CD4-positive, CD25-positive, alpha-beta regulatory T cell (primary cell): ENCODE results near the gene SNX6. TPM values are rescaled to one million over a fixed set of nuclear protein-coding genes. Genes with fewer than 3 reads are reported as not detected.

Source experiments
- ATAC-seq, 2 donors: fragments of 150-1000 bp; cut with Tn5 transposase; one replicate each; pipeline ENCODE4 v1.10.0; 2021; ENCODE audit warnings: low read depth in 2 of 2, moderate number of reproducible peaks in 2 of 2, moderate library complexity in 1 of 2
- DNase-seq, 3 donors: peaks; one replicate each; pipeline versions ENCODE4 v3.0.0 to v3.0.0-alpha.2; 2012 to 2022; ENCODE audit warnings: mixed read lengths in 1 of 3
- H3K27ac ChIP-seq: one replicate; pipeline ENCODE4 v1.7.0; 2013; ENCODE audit warnings: mild to moderate bottlenecking, low read length; ENCODE audit not compliant: insufficient read depth, poor library complexity, severe bottlenecking
- H3K27me3 ChIP-seq: one replicate; pipeline ENCODE4 v1.7.0; 2013; ENCODE audit warnings: low read length; ENCODE audit not compliant: control insufficient read depth, insufficient read depth
- H3K36me3 ChIP-seq: one replicate; pipeline ENCODE4 v1.7.0; 2013; ENCODE audit warnings: mild to moderate bottlenecking, low read length, moderate library complexity; ENCODE audit not compliant: control insufficient read depth, insufficient read depth
- H3K4me1 ChIP-seq: 2 replicates; pipeline ENCODE4 v1.7.0; 2013; ENCODE audit warnings: mild to moderate bottlenecking, low read length; ENCODE audit not compliant: insufficient read depth, control insufficient read depth, poor library complexity, severe bottlenecking
- H3K4me3 ChIP-seq: one replicate; pipeline ENCODE4 v1.7.0; 2013; ENCODE audit warnings: low read depth, mild to moderate bottlenecking, low read length, moderate library complexity
- H3K9me3 ChIP-seq, 2 experiments: 1 replicate in 1 of 2; 2 replicates in 1 of 2; pipeline ENCODE4 v1.7.0; 2013; ENCODE audit warnings: low read length in 2 of 2, mild to moderate bottlenecking in 1 of 2, moderate library complexity in 1 of 2; ENCODE audit not compliant: control insufficient read depth in 2 of 2
- H3K27ac Mint-ChIP-seq, 3 donors: one replicate each; pipeline ENCODE4 v1.8.0; 2020 to 2022; ENCODE audit warnings: mild to moderate bottlenecking in 3 of 3, mixed read lengths in 3 of 3, moderate library complexity in 2 of 3
- H3K27me3 Mint-ChIP-seq: one replicate; pipeline ENCODE4 v1.8.0; 2022; ENCODE audit warnings: mild to moderate bottlenecking, mixed read lengths
- H3K36me3 Mint-ChIP-seq: one replicate; pipeline ENCODE4 v1.8.0; 2020; ENCODE audit warnings: mixed read lengths
- H3K4me1 Mint-ChIP-seq, 4 donors: one replicate each; pipeline ENCODE4 v1.8.0; 2020 to 2022; ENCODE audit warnings: mixed read lengths in 4 of 4, mild to moderate bottlenecking in 1 of 4
- H3K4me3 Mint-ChIP-seq, 4 donors: one replicate each; pipeline ENCODE4 v1.8.0; 2020 to 2022; ENCODE audit warnings: mild to moderate bottlenecking in 4 of 4, mixed read lengths in 4 of 4, moderate library complexity in 3 of 4
- H3K9me3 Mint-ChIP-seq, 7 donors: one replicate each; pipeline ENCODE4 v1.8.0; 2020 to 2022; ENCODE audit warnings: mixed read lengths in 7 of 7, mild to moderate bottlenecking in 3 of 7, moderate library complexity in 2 of 7
- polyA plus RNA-seq, 4 donors: library from polyadenylated mRNA; unstranded; fragments of 300-500 nt; fragmentation: Illumina TruSeq; gene quantifications; one replicate each; pipeline ENCODE4 v1.2.3, GENCODE V29; 2021
- total RNA-seq: library from RNA; stranded (reverse); gene quantifications from one replicate; pipeline ENCODE4 v1.2.3, GENCODE V29; 2022

Gene SNX6
- total RNA-seq (88.7 TPM), polyA plus RNA-seq (100 to 1,000 TPM; 132 to 171 (median 143) TPM)

DNA sequence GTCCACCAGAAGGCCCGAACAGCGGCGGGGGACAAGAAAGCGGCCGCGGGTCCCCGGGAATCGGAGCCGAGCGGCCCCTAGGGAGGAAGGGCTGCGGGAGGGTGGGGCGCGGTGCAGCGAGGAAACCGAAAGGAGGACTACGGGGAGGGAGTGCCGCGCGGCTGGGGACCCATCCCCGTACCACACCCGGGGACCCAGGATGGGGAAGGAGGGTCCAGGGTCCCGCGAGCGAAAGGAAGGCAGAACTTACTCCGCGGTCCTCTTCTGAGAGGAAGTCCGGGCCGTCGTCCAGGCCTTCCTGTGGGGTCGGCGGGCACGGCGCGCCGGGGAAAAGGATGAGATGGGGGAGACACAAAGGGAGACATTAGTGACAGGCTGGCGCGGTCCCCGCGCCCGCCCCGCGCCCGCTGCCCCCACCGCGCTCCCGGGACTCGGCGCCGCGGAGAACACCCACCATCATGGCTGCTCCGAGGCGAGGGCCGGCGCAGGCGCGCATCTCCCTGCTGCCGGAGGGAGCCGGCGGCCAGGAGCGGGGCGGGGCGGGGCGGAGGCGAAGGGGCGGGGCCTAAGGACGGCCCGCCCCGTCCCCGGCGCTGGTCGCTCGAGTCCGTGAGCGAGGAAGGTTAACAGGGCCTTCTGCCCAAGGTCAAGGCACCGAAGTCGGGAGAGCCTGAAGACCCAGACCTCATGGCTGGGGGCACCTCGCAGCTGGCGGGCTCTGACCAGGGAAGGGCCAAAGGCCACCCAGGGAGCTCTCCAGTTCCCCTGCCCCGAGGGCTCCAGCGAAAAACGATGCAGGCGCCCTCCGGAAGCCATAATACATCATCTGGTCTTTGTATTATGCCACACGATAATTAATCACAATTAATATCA lies at the start of gene SNX6:
Gene SNX6, minus strand, starts transcription at position 492 of the 873 bp plus-strand sequence. Its CDS starts 32 bp downstream, at position 460.
- peak; percentile 82 to 85 (median 83) for DNase-seq
- peak within 1 kb of the TSS; percentile 89 for H3K4me3 ChIP-seq
- H3K27me3 Mint-ChIP-seq = peaks cover 6% of the 10 kb centered on the region
- peaks cover 7% of the 10 kb centered on the region for H3K36me3 ChIP-seq
- H3K36me3 Mint-ChIP-seq = no peaks in the 10 kb centered on the region
- H3K27me3 ChIP-seq = peaks cover 3% of the 10 kb centered on the region
- H3K4me1 Mint-ChIP-seq = peaks cover 12 to 45% (median 25%) of the 10 kb centered on the region in 4 donors
- H3K9me3 Mint-ChIP-seq = no peaks in the 10 kb centered on the region
- H3K27ac ChIP-seq = peak within 1 kb of the TSS; percentile 93
- peak; percentile 96 to 97 for ATAC-seq
- peak within 1 kb of the TSS; percentile 87 to 99 (median 96) for H3K4me3 Mint-ChIP-seq
- peaks cover 29% of the 10 kb centered on the region for H3K4me1 ChIP-seq
- H3K9me3 ChIP-seq = no peaks in the 10 kb centered on the region
- H3K27ac Mint-ChIP-seq = peak within 1 kb of the TSS; percentile 94 to 97 (median 94)

DNA sequence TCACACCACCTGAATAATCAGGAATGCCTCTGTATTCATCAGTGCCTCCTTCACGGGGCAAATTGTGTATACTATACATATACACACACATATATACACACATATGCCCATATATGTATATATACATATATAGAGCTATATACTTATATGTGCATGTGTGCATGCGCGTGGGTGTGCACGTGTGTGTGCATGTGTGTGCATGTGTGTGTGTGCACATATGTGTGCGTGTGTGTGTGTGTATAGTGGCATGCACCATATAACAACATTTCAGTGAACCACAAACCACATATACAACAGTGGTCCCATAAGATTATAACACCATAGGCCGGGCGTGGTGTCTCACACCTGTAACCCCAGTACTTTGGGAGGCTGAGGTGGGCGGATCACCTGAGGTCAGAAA lies 48.8 kb upstream of the SNX6 start:
- Mint-ChIP-seq H3K4me1 (peaks cover 0 to 5% (median 2%) of the 10 kb centered on the region in 4 donors), H3K27ac (no peak overlapping the region), H3K4me3 (no peak overlapping the region), H3K9me3 (no peaks in the 10 kb centered on the region), H3K36me3 (no peaks in the 10 kb centered on the region), H3K27me3 (peaks cover 9% of the 10 kb centered on the region)
- DNase-seq = no peak
- H3K36me3 ChIP-seq = no peaks in the 10 kb centered on the region
- no peaks in the 10 kb centered on the region for H3K27me3 ChIP-seq
- no peak overlapping the region for H3K27ac ChIP-seq
- H3K4me3 ChIP-seq = no peak overlapping the region
- H3K4me1 ChIP-seq = no peaks in the 10 kb centered on the region
- H3K9me3 ChIP-seq = no peaks in the 10 kb centered on the region
- ATAC-seq = no peak

DNA sequence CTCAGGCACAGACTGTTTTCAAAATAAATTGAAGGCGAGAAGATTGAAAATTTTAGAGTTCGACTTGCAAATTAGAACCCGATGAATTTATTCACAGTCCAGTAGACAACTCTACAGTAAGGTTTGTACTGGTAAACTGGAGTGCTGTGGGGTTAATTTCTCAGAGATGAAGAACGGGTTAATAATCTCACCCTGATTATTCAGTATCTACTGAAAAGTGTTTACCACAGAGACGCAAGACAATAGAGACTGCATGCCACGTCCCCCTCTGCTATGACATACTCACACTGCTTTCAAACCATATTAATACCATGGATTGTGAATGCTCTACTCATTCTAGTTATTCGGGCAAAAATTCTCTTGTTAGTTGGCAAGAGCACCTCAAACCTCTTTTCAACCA lies 48.4 kb upstream of the SNX6 start:
- Histone ChIP-seq H3K27ac (no peak overlapping the region), H3K9me3 (no peaks in the 10 kb centered on the region), H3K36me3 (no peaks in the 10 kb centered on the region), H3K27me3 (no peaks in the 10 kb centered on the region), H3K4me3 (no peak overlapping the region), H3K4me1 (no peaks in the 10 kb centered on the region)
- DNase-seq = no peak
- peaks cover 0 to 5% (median 2%) of the 10 kb centered on the region in 4 donors for H3K4me1 Mint-ChIP-seq
- H3K27me3 Mint-ChIP-seq = peaks cover 6% of the 10 kb centered on the region
- H3K36me3 Mint-ChIP-seq = no peaks in the 10 kb centered on the region
- H3K9me3 Mint-ChIP-seq = no peaks in the 10 kb centered on the region
- no peak overlapping the region for H3K4me3 Mint-ChIP-seq
- H3K27ac Mint-ChIP-seq = no peak overlapping the region
- ATAC-seq = no peak

DNA sequence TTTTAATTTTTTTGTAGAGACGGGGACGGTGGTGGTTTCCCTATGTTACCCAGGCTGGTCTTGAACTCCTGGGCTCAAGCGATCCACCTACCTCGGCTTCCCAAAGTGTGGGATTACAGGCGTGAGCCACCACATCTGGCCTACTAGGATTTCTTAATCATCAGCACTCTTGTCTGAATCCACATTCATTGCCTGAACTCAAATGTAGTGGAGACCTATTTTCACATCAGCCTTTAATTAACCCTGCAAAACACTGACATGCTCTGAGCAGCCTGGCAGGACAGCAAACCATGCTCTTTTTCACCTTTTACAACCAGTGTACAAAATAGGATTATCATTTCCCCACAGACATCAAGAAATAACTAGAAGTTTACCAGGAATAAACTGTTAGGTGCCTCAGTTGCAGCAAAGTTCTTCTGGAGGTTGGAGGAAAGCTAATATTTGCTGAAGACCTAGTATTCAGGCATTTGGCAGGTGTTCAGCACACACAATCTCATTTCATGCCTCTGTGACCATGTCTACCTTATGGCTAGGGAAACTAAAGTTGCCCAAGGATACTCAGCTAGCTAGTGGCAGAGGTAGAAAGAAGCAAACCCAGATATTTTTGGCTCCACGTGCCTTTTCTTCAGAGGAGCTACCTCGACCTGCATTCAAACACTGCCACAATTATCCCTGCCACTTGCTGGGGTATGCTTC lies 46.7 kb upstream of the SNX6 start:
- H3K36me3 Mint-ChIP-seq = no peaks in the 10 kb centered on the region
- no peaks in the 10 kb centered on the region for H3K9me3 Mint-ChIP-seq
- H3K27ac ChIP-seq = no peak overlapping the region
- peaks cover 0 to 5% (median 3%) of the 10 kb centered on the region in 4 donors for H3K4me1 Mint-ChIP-seq
- peaks cover 5% of the 10 kb centered on the region for H3K27me3 Mint-ChIP-seq
- H3K36me3 ChIP-seq = no peaks in the 10 kb centered on the region
- H3K27me3 ChIP-seq = no peaks in the 10 kb centered on the region
- no peak overlapping the region for H3K4me3 Mint-ChIP-seq
- peaks cover 4% of the 10 kb centered on the region for H3K4me1 ChIP-seq
- ATAC-seq (no peak), DNase-seq (no peak)
- H3K9me3 ChIP-seq = no peaks in the 10 kb centered on the region
- H3K27ac Mint-ChIP-seq = no peak overlapping the region
- H3K4me3 ChIP-seq = no peak overlapping the region

DNA sequence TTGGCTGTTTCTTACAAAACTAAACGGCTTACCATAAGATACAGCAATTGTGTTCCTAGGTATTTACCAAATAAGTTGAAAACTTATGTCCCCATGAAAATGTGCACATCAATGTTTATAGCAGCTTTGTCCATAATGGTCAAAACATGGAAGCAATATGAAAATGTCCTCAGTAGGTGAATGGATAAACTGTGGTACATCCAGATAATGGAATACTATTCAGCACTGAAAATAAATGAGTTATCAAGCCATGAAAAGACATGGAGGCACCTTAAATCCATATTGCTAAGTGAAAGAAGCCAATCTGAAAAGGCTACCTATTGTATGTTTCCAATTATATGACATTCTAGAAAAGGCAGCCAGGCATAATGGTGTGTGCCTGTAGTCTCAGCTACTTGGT lies 43.8 kb upstream of the SNX6 start:
- Mint-ChIP-seq H3K27ac (no peak overlapping the region), H3K9me3 (no peaks in the 10 kb centered on the region), H3K36me3 (no peaks in the 10 kb centered on the region), H3K27me3 (no peaks in the 10 kb centered on the region), H3K4me3 (no peak overlapping the region), H3K4me1 (peaks cover 0 to 4% (median 2%) of the 10 kb centered on the region in 4 donors)
- ATAC-seq = no peak
- Histone ChIP-seq H3K36me3 (no peaks in the 10 kb centered on the region), H3K27me3 (no peaks in the 10 kb centered on the region), H3K4me1 (peaks cover 4% of the 10 kb centered on the region), H3K4me3 (no peak overlapping the region), H3K27ac (no peak overlapping the region), H3K9me3 (no peaks in the 10 kb centered on the region)
- DNase-seq = no peak

GRCh38 chr14:34671716-34672115 lies 41.8 kb upstream of the SNX6 start:
- Mint-ChIP-seq H3K27me3 (no peaks in the 10 kb centered on the region), H3K36me3 (no peaks in the 10 kb centered on the region)
- no peak overlapping the region for H3K4me3 ChIP-seq

DNA sequence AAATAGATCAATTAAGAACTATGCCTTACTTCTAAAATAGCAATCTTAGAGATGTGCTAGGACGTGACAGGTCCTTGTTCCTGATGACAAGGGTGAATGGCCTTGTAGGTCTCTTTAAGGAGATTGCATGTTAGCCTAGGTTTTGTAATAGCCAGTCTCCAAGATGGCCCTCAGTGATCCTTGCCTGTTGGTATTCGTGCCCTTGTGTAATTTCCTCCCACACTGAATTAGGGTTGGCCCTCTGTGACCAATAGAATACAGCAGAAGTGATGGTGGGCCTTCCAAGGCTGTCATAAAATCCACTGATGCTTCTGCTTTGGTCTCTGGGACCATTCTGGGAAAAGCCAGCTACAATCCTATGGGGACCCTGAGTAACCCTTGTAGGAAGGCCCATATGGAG lies 38.2 kb upstream of the SNX6 start:
- H3K9me3 Mint-ChIP-seq = peaks cover 0 to 2% (median 0%) of the 10 kb centered on the region in 7 donors
- ATAC-seq (no peak), DNase-seq (no peak)
- no peaks in the 10 kb centered on the region for H3K9me3 ChIP-seq
- no peaks in the 10 kb centered on the region for H3K27me3 ChIP-seq
- peak overlapping the region in 1 of 3 donors; percentile 65 for H3K27ac Mint-ChIP-seq
- H3K4me1 ChIP-seq = peaks cover 25% of the 10 kb centered on the region
- H3K27me3 Mint-ChIP-seq = peaks cover 4% of the 10 kb centered on the region
- no peak overlapping the region for H3K4me3 ChIP-seq
- H3K36me3 Mint-ChIP-seq = no peaks in the 10 kb centered on the region
- H3K36me3 ChIP-seq = no peaks in the 10 kb centered on the region
- peaks cover 12 to 22% (median 16%) of the 10 kb centered on the region in 4 donors for H3K4me1 Mint-ChIP-seq
- H3K4me3 Mint-ChIP-seq = no peak overlapping the region
- no peak overlapping the region for H3K27ac ChIP-seq

More at GRCh38 chr14:34671716-34672115, 41.8 kb upstream of the SNX6 start:
- peaks cover 9% of the 10 kb centered on the region for H3K4me1 ChIP-seq
- DNase-seq (no peak), ATAC-seq (no peak)
- H3K36me3 ChIP-seq = no peaks in the 10 kb centered on the region
- Mint-ChIP-seq H3K4me1 (peaks cover 0 to 4% (median 3%) of the 10 kb centered on the region in 4 donors), H3K27ac (no peak overlapping the region), H3K9me3 (no peaks in the 10 kb centered on the region), H3K4me3 (no peak overlapping the region)
- H3K9me3 ChIP-seq = no peaks in the 10 kb centered on the region
- H3K27me3 ChIP-seq = no peaks in the 10 kb centered on the region
- H3K27ac ChIP-seq = no peak overlapping the region
